Measurements from ENCODE around the gene SEPTIN1.

The SEPTIN1 gene

DNA sequence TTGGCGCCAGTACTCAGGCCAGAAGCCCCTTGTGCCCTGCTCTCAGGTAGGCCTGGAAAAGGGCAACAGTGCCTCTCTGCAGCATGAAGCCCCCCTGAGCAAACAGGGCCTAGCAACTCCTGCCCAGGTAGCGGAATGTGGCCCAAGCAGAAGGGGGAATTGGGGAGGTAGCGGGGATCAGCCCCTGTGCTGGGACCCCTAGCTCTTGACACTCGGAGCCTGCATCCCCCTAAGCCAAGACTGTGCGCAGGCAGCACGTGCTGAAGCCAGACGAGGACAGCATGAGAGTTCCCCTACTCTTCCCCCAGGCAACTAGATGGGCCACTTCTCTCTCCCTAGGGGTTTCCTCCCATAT, 26.4 kb downstream of the SEPTIN1 start:
- intact Hi-C loops (cut with DNase I; ENCODE audit: low total_unique reads) = no loop called here
- H3K9me3 ChIP-seq = no peaks in the 10 kb centered on the region
- H3K4me1 ChIP-seq = peaks cover 0 to 53% (median 46%) of the 10 kb centered on the region in 4 donors

DNA sequence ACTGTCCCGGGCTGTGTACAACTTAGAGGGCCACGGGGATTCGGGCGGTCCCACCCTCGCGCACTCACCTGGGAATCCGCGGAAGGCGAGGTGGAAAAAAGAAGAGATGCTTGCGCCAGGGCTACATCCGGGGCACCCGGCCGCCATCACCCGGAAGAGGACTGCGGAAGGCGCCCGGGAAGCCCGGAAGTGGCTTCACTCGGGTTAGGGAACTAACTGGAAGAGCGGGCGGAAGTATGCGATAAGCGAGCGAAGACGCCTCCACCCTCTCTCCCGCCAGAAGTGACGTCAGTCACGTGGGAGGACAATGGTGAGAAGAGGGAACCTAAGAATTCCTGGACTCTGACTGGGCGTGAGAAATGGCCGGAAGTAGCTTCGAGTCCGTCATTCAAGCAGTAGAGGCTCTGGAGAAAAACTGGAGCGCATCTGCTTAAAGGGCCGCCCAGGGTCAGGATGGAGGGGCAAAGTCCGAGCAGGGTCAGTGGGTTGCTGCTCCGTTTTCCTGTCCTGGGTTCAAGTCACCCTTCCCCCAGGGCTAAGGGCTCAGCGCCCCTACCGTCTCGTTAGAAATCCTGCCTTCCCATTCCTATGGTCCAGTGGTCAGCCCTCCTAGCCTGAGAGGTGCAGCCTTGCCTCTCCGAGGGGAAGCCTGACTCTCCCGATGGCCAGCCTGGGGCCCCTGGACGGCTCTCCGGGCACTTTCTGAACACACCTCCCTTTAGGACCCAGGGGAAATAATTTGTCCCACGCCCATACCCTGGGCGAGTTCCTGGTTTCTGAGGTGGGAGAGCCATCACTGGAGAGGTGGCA, 27.0 kb downstream of the SEPTIN1 start, which contains the start of gene CD2BP2:
Gene CD2BP2, minus strand, starts transcription at position 165 of the 810 bp plus-strand sequence. CDS start 627 bp downstream, outside the sequence.
- H3K27me3 ChIP-seq = no peaks in the 10 kb centered on the region
- H3K27ac ChIP-seq = peak within 1 kb of the TSS; percentile 86 to 92
- H3K9me3 ChIP-seq = no peaks in the 10 kb centered on the region
- H3K4me1 ChIP-seq = peaks cover 0 to 53% (median 46%) of the 10 kb centered on the region in 4 donors
- TF ChIP-seq, protein P1, sequence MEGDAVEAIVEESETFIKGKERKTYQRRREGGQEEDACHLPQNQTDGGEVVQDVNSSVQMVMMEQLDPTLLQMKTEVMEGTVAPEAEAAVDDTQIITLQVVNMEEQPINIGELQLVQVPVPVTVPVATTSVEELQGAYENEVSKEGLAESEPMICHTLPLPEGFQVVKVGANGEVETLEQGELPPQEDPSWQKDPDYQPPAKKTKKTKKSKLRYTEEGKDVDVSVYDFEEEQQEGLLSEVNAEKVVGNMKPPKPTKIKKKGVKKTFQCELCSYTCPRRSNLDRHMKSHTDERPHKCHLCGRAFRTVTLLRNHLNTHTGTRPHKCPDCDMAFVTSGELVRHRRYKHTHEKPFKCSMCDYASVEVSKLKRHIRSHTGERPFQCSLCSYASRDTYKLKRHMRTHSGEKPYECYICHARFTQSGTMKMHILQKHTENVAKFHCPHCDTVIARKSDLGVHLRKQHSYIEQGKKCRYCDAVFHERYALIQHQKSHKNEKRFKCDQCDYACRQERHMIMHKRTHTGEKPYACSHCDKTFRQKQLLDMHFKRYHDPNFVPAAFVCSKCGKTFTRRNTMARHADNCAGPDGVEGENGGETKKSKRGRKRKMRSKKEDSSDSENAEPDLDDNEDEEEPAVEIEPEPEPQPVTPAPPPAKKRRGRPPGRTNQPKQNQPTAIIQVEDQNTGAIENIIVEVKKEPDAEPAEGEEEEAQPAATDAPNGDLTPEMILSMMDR (IDR thresholded peaks at IDR 0.05) = no peak
- intact Hi-C loops (cut with DNase I; ENCODE audit: low total_unique reads) = no loop called here
- peak within 1 kb of the TSS; percentile 74 to 99 for H3K4me3 ChIP-seq
- peak; percentile 98 to 99 for DNase-seq
- peaks cover 21 to 71% (median 65%) of the 10 kb centered on the region in 3 donors for H3K36me3 ChIP-seq

More for the DNA sequence above, 26.4 kb downstream of the SEPTIN1 start:
- no peaks in the 10 kb centered on the region for H3K27me3 ChIP-seq
- H3K27ac ChIP-seq = peak overlapping the region; percentile 86 to 92
- DNase-seq = no peak
- H3K4me3 ChIP-seq = peak overlapping the region; percentile 74 to 99
- H3K36me3 ChIP-seq = peaks cover 21 to 71% (median 60%) of the 10 kb centered on the region in 3 donors
- TF ChIP-seq, protein P1 (IDR thresholded peaks at IDR 0.05) = no peak

DNA sequence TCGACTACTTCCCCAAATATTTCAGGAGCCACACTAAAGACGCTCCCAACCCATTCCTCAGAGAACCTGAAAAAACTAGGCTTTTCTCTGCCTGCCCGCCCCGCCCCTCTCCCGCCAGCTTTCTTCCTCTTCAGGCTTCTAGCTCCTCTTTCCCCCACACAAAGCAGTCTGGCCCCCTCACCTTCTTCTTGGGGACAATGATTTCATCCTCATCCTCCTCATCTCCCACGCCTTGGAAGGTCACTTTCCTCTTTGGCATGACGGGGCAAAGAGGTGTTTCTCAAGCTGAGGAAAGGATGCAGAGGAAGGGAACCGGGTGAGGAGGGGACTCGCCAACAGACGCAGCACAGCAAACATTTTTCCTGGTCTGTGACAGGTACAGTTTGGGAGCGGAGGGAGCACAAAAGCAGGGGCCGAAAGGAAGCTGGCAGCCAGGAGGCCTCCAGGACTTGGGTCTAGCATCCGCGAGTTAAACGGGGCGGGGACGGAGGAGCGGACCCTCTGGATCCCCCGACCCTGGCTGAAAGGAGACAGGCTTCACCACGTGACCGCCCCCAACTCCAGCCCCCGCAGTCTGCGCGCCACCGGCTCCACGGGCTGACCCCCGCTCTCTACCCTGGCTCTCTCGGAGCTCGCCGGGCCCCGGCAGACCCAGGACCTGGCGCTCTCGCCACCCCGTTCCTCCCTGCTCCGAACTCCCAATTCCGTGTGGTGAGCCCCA, 27.8 kb downstream of the SEPTIN1 start:
- intact Hi-C loops (cut with DNase I; ENCODE audit: low total_unique reads) = no loop called here
- peak in 1 of 2 donors; percentile 72 for DNase-seq
- Histone ChIP-seq H3K27me3 (no peaks in the 10 kb centered on the region), H3K9me3 (no peaks in the 10 kb centered on the region), H3K27ac (peak overlapping the region; percentile 86 to 92), H3K4me1 (peaks cover 0 to 53% (median 46%) of the 10 kb centered on the region in 4 donors), H3K36me3 (peaks cover 20 to 71% (median 61%) of the 10 kb centered on the region in 3 donors), H3K4me3 (peak overlapping the region; percentile 74 to 99)
- TF ChIP-seq, protein P1 (IDR thresholded peaks at IDR 0.05) = no peak

DNA sequence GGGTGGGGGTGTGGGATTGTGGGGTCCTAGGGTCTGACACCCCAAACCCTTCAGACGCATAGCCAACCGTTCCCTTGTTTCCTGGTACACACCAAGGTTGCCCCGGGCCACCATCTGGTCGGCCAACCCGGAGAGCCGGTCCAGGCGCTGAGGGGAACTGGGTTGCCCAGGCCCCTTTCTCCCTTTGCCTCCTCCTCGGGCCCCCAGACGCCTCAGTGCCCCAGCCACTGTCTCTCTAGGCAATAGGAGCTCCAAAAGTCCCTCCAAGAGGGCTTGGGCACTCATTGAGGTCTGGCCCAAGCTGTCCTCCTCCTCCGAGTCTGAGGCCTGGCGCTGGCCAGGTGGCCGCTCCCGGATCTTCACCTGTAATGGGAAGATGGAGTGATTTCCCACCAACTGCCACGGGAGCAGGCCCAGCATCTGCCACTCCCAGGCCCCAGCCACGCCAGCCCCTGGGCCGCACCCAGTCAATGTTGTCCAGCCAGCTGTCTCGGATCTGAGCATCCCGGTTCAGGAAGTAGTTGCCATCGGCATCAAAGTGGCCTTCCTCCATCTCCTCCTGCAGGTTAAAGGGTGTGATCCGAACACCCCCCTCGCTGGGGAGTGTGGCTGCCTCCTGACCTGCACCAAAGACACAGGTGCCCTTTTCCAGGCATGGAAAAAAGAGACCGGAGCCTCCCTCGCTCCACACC, 28.8 kb downstream of the SEPTIN1 start:
- peak in 1 of 2 donors; percentile 65 for DNase-seq
- Histone ChIP-seq H3K27me3 (no peaks in the 10 kb centered on the region), H3K4me3 (peak overlapping the region in 1 of 2 donors; percentile 74), H3K27ac (peak overlapping the region; percentile 28 to 86), H3K4me1 (peaks cover 0 to 53% (median 46%) of the 10 kb centered on the region in 4 donors), H3K36me3 (peaks cover 12 to 61% (median 51%) of the 10 kb centered on the region in 3 donors), H3K9me3 (no peaks in the 10 kb centered on the region)
- intact Hi-C loops (cut with DNase I; ENCODE audit: low total_unique reads) = no loop called here
- TF ChIP-seq, protein P1 (IDR thresholded peaks at IDR 0.05) = no peak

Data from tibial artery (tissue), 4 donors.